SK-N-MC (cell line): ENCODE results near the gene TTLL6.
"Not testable (repeated sequence)": the region's sequence is repeated elsewhere in the genome, so short reads cannot be mapped to it uniquely, and the experiment has no call there.

ENCODE experiments used
- EZH2 ChIP-seq: fragments of 200-600 bp; sonication (generic); IDR thresholded peaks from one replicate; pipeline ENCODE4 v1.6.1; 2017; ENCODE audit warnings: antibody characterized with exemption
- POLR2AphosphoS5 ChIP-seq: IDR thresholded peaks from 2 replicates; pipeline ENCODE4 v1.6.1; 2012; ENCODE audit warnings: mild to moderate bottlenecking, low read depth, low read length, borderline replicate concordance

GRCh38 chr17:48820936-48821335 is 3.9 kb upstream of the TTLL6 start:
- not testable (repeated sequence) for TF ChIP-seq EZH2, POLR2AphosphoS5
